CD4-positive, alpha-beta memory T cell (primary cell): Measurements from ENCODE around the gene TYW3. TPM values are rescaled to one million over a fixed set of nuclear protein-coding genes. Genes with fewer than 3 reads are reported as not detected.

Source experiments
- CTCF ChIA-PET: fragments of 350-600 bp; sonication (Branson Sonifier 250); formaldehyde crosslinking; loops from one replicate; lab custom pipeline; 2021; ENCODE audit warnings: inconsistent platforms; ENCODE audit not compliant: partially characterized antibody; lab: Charles Lee
- POLR2A ChIA-PET: fragments of 350-600 bp; sonication (Branson Sonifier 250); formaldehyde crosslinking; loops from one replicate; lab custom pipeline; 2021; ENCODE audit not compliant: partially characterized antibody; lab: Charles Lee
- DNase-seq, 5 donors: peaks; one replicate each; pipeline versions ENCODE4 v3.0.0 to v3.0.0-alpha.2; 2020 to 2022; ENCODE audit warnings: mixed read lengths in 1 of 5
- H3K27ac ChIP-seq: one replicate; pipeline ENCODE4 v1.7.0; 2013; ENCODE audit warnings: low read depth, low read length
- H3K27me3 ChIP-seq: 2 replicates; pipeline ENCODE4 v1.7.0; 2013; ENCODE audit warnings: mild to moderate bottlenecking, low read length, moderate library complexity; ENCODE audit not compliant: insufficient read depth
- H3K36me3 ChIP-seq: 2 replicates; pipeline ENCODE4 v1.7.0; 2013; ENCODE audit warnings: mild to moderate bottlenecking, low read length, moderate library complexity; ENCODE audit not compliant: insufficient read depth
- H3K4me1 ChIP-seq: 2 replicates; pipeline ENCODE4 v1.7.0; 2013; ENCODE audit warnings: mild to moderate bottlenecking, low read length, moderate library complexity; ENCODE audit not compliant: insufficient read depth
- H3K4me3 ChIP-seq, 2 donors: one replicate each; pipeline ENCODE4 v1.7.0; 2013; ENCODE audit warnings: low read length in 2 of 2, mild to moderate bottlenecking in 1 of 2
- H3K9me3 ChIP-seq, 2 donors: one replicate each; pipeline ENCODE4 v1.7.0; 2013; ENCODE audit warnings: low read length in 2 of 2, control low read depth in 1 of 2; ENCODE audit not compliant: control insufficient read depth in 1 of 2
- H3K27ac Mint-ChIP-seq, 7 donors: one replicate each; pipeline ENCODE4 v1.8.0; 2020 to 2021; ENCODE audit warnings: mixed read lengths in 7 of 7, mild to moderate bottlenecking in 6 of 7, inconsistent platforms in 3 of 7, moderate library complexity in 3 of 7
- H3K27me3 Mint-ChIP-seq, 2 donors: one replicate each; pipeline ENCODE4 v1.8.0; 2020 to 2021; ENCODE audit warnings: mixed read lengths in 2 of 2
- H3K36me3 Mint-ChIP-seq, 2 donors: one replicate each; pipeline ENCODE4 v1.8.0; 2020 to 2021; ENCODE audit warnings: mixed read lengths in 2 of 2, inconsistent platforms in 1 of 2, mild to moderate bottlenecking in 1 of 2
- H3K4me1 Mint-ChIP-seq, 4 donors: one replicate each; pipeline ENCODE4 v1.8.0; 2020 to 2021; ENCODE audit warnings: mixed read lengths in 4 of 4, mild to moderate bottlenecking in 1 of 4
- H3K4me3 Mint-ChIP-seq, 8 donors: one replicate each; pipeline ENCODE4 v1.8.0; 2020 to 2021; ENCODE audit warnings: mixed read lengths in 8 of 8, mild to moderate bottlenecking in 7 of 8, moderate library complexity in 6 of 8, inconsistent platforms in 3 of 8
- H3K9me3 Mint-ChIP-seq, 8 donors: one replicate each; pipeline ENCODE4 v1.8.0; 2020 to 2021; ENCODE audit warnings: mixed read lengths in 8 of 8, mild to moderate bottlenecking in 5 of 8, inconsistent platforms in 3 of 8, moderate library complexity in 1 of 8
- intact Hi-C: fragments of 100-400 bp; cut with micrococcal nuclease; formaldehyde crosslinking; loops from one replicate; pipeline ENCODE4 v1.15.1; 2023
- polyA plus RNA-seq, 2 donors: library from polyadenylated mRNA; unstranded; fragments of 300-500 nt; fragmentation: Illumina TruSeq; gene quantifications; one replicate each; pipeline ENCODE4 v1.2.3, GENCODE V29; 2021
- total RNA-seq, 2 experiments: library from RNA; stranded (reverse); gene quantifications; one replicate each; pipeline ENCODE4 v1.2.3, GENCODE V29; 2021

TYW3 gene
- total and polyA plus RNA-seq, 4 experiments from 2014 or later = 7.3 to 19.9 (median 15.0) TPM

GRCh38 chr1:74690909-74691308, 42.0 kb upstream of the TYW3 start:
- H3K27ac Mint-ChIP-seq = no peak overlapping the region
- H3K4me1 Mint-ChIP-seq = peaks cover 0 to 4% (median under 1%) of the 10 kb centered on the region in 4 donors
- no peaks in the 10 kb centered on the region for H3K9me3 Mint-ChIP-seq
- H3K27me3 ChIP-seq = no peaks in the 10 kb centered on the region
- POLR2A ChIA-PET = no interaction called here
- CTCF ChIA-PET = interaction anchor here (1.3 to 2.7 kb wide), 4 partner anchors 11 to 32 kb away, joined by 3 to 18 read pairs (median 15); no protein-coding TSS in a partner anchor
- no peak for DNase-seq
- no peak overlapping the region for H3K27ac ChIP-seq
- H3K36me3 ChIP-seq = no peaks in the 10 kb centered on the region
- no peaks in the 10 kb centered on the region for H3K27me3 Mint-ChIP-seq
- H3K4me3 ChIP-seq = no peak overlapping the region
- no peaks in the 10 kb centered on the region for H3K36me3 Mint-ChIP-seq
- no peaks in the 10 kb centered on the region for H3K9me3 ChIP-seq
- H3K4me3 Mint-ChIP-seq = no peak overlapping the region
- intact Hi-C loops = loop anchor here (2.0 kb wide), 1 partner anchor 42 kb away; the partner anchor contains the start of genes CRYZ and TYW3
- H3K4me1 ChIP-seq = no peaks in the 10 kb centered on the region

- H3K4me1 Mint-ChIP-seq = peaks cover 0 to 4% (median 1%) of the 10 kb centered on the region in 4 donors
- no peak overlapping the region for H3K27ac ChIP-seq
- H3K27me3 ChIP-seq = no peaks in the 10 kb centered on the region
- ChIA-PET CTCF (no interaction called here), POLR2A (no interaction called here)
- H3K36me3 Mint-ChIP-seq = no peaks in the 10 kb centered on the region
- no peak overlapping the region for H3K27ac Mint-ChIP-seq
- no peaks in the 10 kb centered on the region for H3K9me3 ChIP-seq
- H3K9me3 Mint-ChIP-seq = no peaks in the 10 kb centered on the region
- no peaks in the 10 kb centered on the region for H3K4me1 ChIP-seq
- H3K4me3 ChIP-seq = no peak overlapping the region
- H3K27me3 Mint-ChIP-seq = no peaks in the 10 kb centered on the region
- no peaks in the 10 kb centered on the region for H3K36me3 ChIP-seq
- intact Hi-C loops = no loop called here
- H3K4me3 Mint-ChIP-seq = no peak overlapping the region
- DNase-seq = no peak
Observed at GRCh38 chr1:74693473-74693872, 39.5 kb upstream of the TYW3 start.

GRCh38 chr1:74697832-74698231, 35.1 kb upstream of the TYW3 start:
- Histone ChIP-seq H3K27ac (no peak overlapping the region), H3K27me3 (no peaks in the 10 kb centered on the region), H3K9me3 (no peaks in the 10 kb centered on the region), H3K4me1 (no peaks in the 10 kb centered on the region), H3K4me3 (no peak overlapping the region), H3K36me3 (no peaks in the 10 kb centered on the region)
- H3K4me3 Mint-ChIP-seq = no peak overlapping the region
- H3K36me3 Mint-ChIP-seq = peaks cover 4 to 7% of the 10 kb centered on the region in 2 donors
- H3K27me3 Mint-ChIP-seq = no peaks in the 10 kb centered on the region
- DNase-seq = no peak
- no peak overlapping the region for H3K27ac Mint-ChIP-seq
- ChIA-PET POLR2A (no interaction called here), CTCF (no interaction called here)
- intact Hi-C loops = no loop called here
- H3K4me1 Mint-ChIP-seq = peaks cover 0 to 2% (median 0%) of the 10 kb centered on the region in 4 donors
- H3K9me3 Mint-ChIP-seq = no peaks in the 10 kb centered on the region

GRCh38 chr1:74699331-74699730, 33.6 kb upstream of the TYW3 start:
- H3K36me3 ChIP-seq = peaks cover 4% of the 10 kb centered on the region
- H3K9me3 Mint-ChIP-seq = no peaks in the 10 kb centered on the region
- H3K27me3 Mint-ChIP-seq = no peaks in the 10 kb centered on the region
- intact Hi-C loops = no loop called here
- no peak overlapping the region for H3K27ac Mint-ChIP-seq
- DNase-seq = no peak
- no peaks in the 10 kb centered on the region for H3K9me3 ChIP-seq
- no peak overlapping the region for H3K4me3 ChIP-seq
- peaks cover 0 to 2% (median under 1%) of the 10 kb centered on the region in 4 donors for H3K4me1 Mint-ChIP-seq
- ChIA-PET CTCF (interaction anchor here (1.0 kb wide), 1 partner anchor 10 kb away, joined by 4 read pairs; no protein-coding TSS in a partner anchor), POLR2A (no interaction called here)
- H3K4me3 Mint-ChIP-seq = no peak overlapping the region
- no peaks in the 10 kb centered on the region for H3K4me1 ChIP-seq
- H3K27me3 ChIP-seq = no peaks in the 10 kb centered on the region
- no peak overlapping the region for H3K27ac ChIP-seq
- H3K36me3 Mint-ChIP-seq = peaks cover 19 to 22% of the 10 kb centered on the region in 2 donors

DNA sequence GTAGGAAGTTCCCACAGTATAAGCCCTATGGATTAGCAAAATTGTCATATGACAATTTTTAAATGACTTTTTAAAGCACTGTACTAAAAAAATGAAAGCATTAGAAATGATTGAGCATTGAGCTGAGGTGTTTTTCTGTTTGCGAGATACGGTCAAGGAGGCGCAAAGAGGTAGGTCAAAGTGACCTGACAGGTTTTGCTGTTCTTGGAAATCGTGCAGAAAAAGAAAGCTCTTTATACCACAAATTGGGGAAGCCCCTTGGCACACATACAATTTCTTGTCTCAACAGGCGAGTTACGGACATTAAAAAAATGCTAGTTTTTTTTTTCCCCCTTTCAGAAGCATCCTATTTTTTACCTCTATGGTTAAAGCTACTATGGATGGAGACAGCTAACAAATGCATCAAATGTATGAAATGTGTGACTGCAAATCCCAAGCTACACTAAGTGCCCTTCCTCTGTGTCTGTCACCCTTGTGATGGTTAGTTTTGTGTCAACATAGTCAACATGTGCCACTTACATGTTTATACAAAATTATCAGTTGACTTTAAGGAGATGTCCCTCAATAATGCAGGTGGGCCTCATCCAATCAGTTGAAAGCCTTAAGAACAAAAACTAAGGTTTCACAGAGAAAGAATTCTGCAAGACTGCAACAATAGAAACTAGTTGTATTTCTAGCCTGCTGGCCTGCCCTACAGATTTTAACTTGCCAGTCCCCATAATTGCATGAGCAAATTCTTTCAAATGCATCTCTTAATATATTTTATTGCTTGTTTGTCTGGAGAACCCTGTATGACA, 29.4 kb upstream of the TYW3 start:
- Histone ChIP-seq H3K36me3 (peaks cover 21% of the 10 kb centered on the region), H3K27ac (no peak overlapping the region), H3K4me1 (no peaks in the 10 kb centered on the region), H3K27me3 (no peaks in the 10 kb centered on the region), H3K9me3 (no peaks in the 10 kb centered on the region), H3K4me3 (no peak overlapping the region)
- DNase-seq = no peak
- Mint-ChIP-seq H3K36me3 (peaks cover 51 to 54% of the 10 kb centered on the region in 2 donors), H3K4me3 (no peak overlapping the region), H3K27ac (peak overlapping the region in 1 of 7 donors; percentile 4), H3K9me3 (no peaks in the 10 kb centered on the region), H3K27me3 (no peaks in the 10 kb centered on the region), H3K4me1 (peaks cover 0 to 1% (median 0%) of the 10 kb centered on the region in 4 donors)
- ChIA-PET CTCF (interaction anchor here (4.3 kb wide), 1 partner anchor 14 kb away, joined by 18 read pairs; no protein-coding TSS in a partner anchor), POLR2A (no interaction called here)
- intact Hi-C loops = no loop called here

DNA sequence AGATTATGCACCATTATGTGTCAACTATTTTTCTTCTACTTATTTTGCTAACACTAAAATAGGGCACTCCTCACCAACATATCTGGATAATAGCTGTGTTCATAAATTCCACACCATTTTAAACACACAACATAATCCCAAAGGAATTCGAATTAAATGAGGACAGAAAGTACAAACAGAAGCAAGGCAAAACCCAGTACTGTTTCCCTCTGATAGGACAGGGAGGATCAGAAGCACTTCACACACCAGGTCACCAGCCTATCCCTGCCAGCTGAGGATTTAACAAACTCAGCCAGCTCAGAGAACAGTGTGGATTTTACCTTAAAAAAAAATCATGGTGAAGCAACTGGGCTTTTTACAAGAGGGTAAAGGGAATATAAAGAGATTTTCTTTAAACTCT, 20.1 kb upstream of the TYW3 start:
- Histone ChIP-seq H3K9me3 (no peaks in the 10 kb centered on the region), H3K27ac (no peak overlapping the region), H3K4me1 (no peaks in the 10 kb centered on the region), H3K4me3 (no peak overlapping the region), H3K27me3 (no peaks in the 10 kb centered on the region), H3K36me3 (peaks cover 10% of the 10 kb centered on the region)
- Mint-ChIP-seq H3K4me1 (no peaks in the 10 kb centered on the region), H3K27me3 (no peaks in the 10 kb centered on the region), H3K36me3 (peaks cover 47 to 56% of the 10 kb centered on the region in 2 donors), H3K4me3 (no peak overlapping the region), H3K27ac (no peak overlapping the region), H3K9me3 (no peaks in the 10 kb centered on the region)
- POLR2A ChIA-PET = no interaction called here
- CTCF ChIA-PET = interaction anchor here (0.9 kb wide), 1 partner anchor 23 kb away, joined by 6 read pairs; no protein-coding TSS in a partner anchor
- intact Hi-C loops = no loop called here
- DNase-seq = no peak

GRCh38 chr1:74713849-74714248, 19.1 kb upstream of the TYW3 start:
- Mint-ChIP-seq H3K27ac (no peak overlapping the region), H3K27me3 (no peaks in the 10 kb centered on the region), H3K9me3 (no peaks in the 10 kb centered on the region), H3K36me3 (peaks cover 37 to 46% of the 10 kb centered on the region in 2 donors), H3K4me1 (no peaks in the 10 kb centered on the region), H3K4me3 (no peak overlapping the region)
- H3K27ac ChIP-seq = no peak overlapping the region
- POLR2A ChIA-PET = no interaction called here
- no peaks in the 10 kb centered on the region for H3K4me1 ChIP-seq
- CTCF ChIA-PET = interaction anchor here (1.5 to 2.2 kb wide), 2 partner anchors 19 to 25 kb away, joined by 5 to 11 read pairs; partner anchors contain the start of genes CRYZ and TYW3
- H3K9me3 ChIP-seq = no peaks in the 10 kb centered on the region
- H3K4me3 ChIP-seq = no peak overlapping the region
- DNase-seq = no peak
- H3K36me3 ChIP-seq = peaks cover 10% of the 10 kb centered on the region
- H3K27me3 ChIP-seq = no peaks in the 10 kb centered on the region
- intact Hi-C loops = no loop called here
